Sigmoid colon (tissue), 7 donors: Measurements from ENCODE around the gene TCF12. TPM values are rescaled to one million over a fixed set of nuclear protein-coding genes. Genes with fewer than 3 reads are reported as not detected.

Experiments used
- DNase-seq: peaks from one replicate; pipeline ENCODE4 v3.0.0-alpha.2; 2019
- H3K27ac ChIP-seq, 4 donors: fragments of 200-600 bp; sonication (generic); one replicate each; pipeline ENCODE4 v1.5.1; 2016 to 2019; ENCODE audit warnings: mild to moderate bottlenecking in 1 of 4
- H3K27me3 ChIP-seq, 3 donors: fragments of 200-600 bp; sonication (generic); one replicate each; pipeline ENCODE4 v1.5.1; 2019; ENCODE audit warnings: mild to moderate bottlenecking in 1 of 3
- H3K36me3 ChIP-seq, 4 donors: fragments of 200-600 bp; sonication (generic); one replicate each; pipeline ENCODE4 v1.5.1; 2016 to 2019
- H3K4me1 ChIP-seq, 4 donors: fragments of 200-600 bp; sonication (generic); one replicate each; pipeline ENCODE4 v1.5.1; 2017 to 2019
- H3K4me3 ChIP-seq, 4 donors: fragments of 200-600 bp; sonication (generic); one replicate each; pipeline ENCODE4 v1.5.1; 2017 to 2019; ENCODE audit warnings: mild to moderate bottlenecking in 2 of 4, moderate library complexity in 1 of 4
- H3K9me3 ChIP-seq, 4 donors: fragments of 200-600 bp in 3 of 4; sonication (generic) in 3 of 4; one replicate each; pipeline versions ENCODE4 v1.5.1 to v1.6.1; 2013 to 2019
- CTCF ChIP-seq, 4 experiments: fragments of 450-650 bp in 3 of 4; fragments of 200-600 bp in 1 of 4; IDR thresholded peaks; one replicate each; pipeline ENCODE4 v1.5.1; 2016 to 2019; ENCODE audit warnings: antibody characterized with exemption in 4 of 4, mild to moderate bottlenecking in 3 of 4, moderate library complexity in 2 of 4
- EP300 ChIP-seq, 4 donors: sonication (generic); formaldehyde crosslinking; IDR thresholded peaks; one replicate each; pipeline ENCODE4 v1.6.1; 2017; ENCODE audit warnings: antibody characterized with exemption in 4 of 4
- POLR2A ChIP-seq, 2 donors: fragments of 450-650 bp; IDR thresholded peaks; one replicate each; pipeline ENCODE4 v1.6.1; 2016; ENCODE audit warnings: antibody characterized with exemption in 2 of 2, mild to moderate bottlenecking in 2 of 2, moderate library complexity in 2 of 2
- POLR2AphosphoS5 ChIP-seq, 4 donors: sonication (generic); formaldehyde crosslinking; IDR thresholded peaks; one replicate each; pipeline ENCODE4 v1.6.1; 2017; ENCODE audit warnings: antibody characterized with exemption in 4 of 4
- WGBS, 2 donors: extraction: QIAGEN DNeasy Blood & Tissue Kit; methylation state at CpG; one replicate each; pipeline ENCODE4 v1.1.7; 2013; 5-methylcytosine and 5-hydroxymethylcytosine counted together
- intact Hi-C: fragments of 100-400 bp; cut with DNase I; formaldehyde crosslinking; loops from one replicate; pipeline ENCODE4 v1.15.1; 2023
- polyA plus RNA-seq, 3 donors: library from polyadenylated mRNA; stranded (reverse); fragments of 200-250 nt; gene quantifications; one replicate each; pipeline ENCODE4 v1.2.3, GENCODE V29; 2013
- small RNA-seq, 3 donors: library from RNA; depleted of rRNA; stranded (forward); fragments of <200 nt; gene quantifications; one replicate each; pipeline ENCODE3, GENCODE V24; 2016
- total RNA-seq, 4 donors: library from RNA; depleted of rRNA; stranded (reverse); fragments of >200 nt; gene quantifications; one replicate each; pipeline ENCODE4 v1.1.0, GENCODE V29; 2016
- donor health status: healthy with polysubstance abuse.
- donor health status: Bipolar disorder and iron deficiency.
- donor health status: healthy.

TCF12 gene
- total and polyA plus RNA-seq, 7 donors, result 13.2 to 147 (median 77.8) TPM

DNA sequence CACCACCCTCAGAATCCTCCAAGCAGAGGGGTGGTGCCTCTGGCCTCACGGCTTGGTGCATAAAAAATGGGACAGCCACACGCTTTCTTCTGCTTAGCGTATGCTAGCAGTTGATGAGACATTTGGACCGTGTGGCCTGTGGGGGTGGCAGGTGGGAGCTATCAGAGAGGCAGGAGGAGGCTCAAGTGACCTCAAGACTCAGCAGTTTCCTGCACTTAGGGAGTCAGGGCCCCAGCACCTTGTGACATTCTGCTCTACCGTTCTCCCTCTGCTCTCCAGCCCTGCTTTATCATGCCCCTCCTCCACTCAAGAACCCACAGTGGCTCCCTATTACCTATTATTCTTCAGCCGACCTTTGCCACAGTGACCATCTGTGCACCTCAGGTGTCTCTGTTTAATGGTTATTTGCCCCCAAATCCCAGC is 416.9 kb downstream of the TCF12 start:
- intact Hi-C loops, result no loop called here
- WGBS, 2 donors, result 81 to 83% methylated on average over 6 of the region's 6 CpGs
- TF ChIP-seq CTCF (IDR thresholded peaks at IDR 0.05) (no peak), EP300 (IDR thresholded peaks at IDR 0.05) (no peak), POLR2A (IDR thresholded peaks at IDR 0.05) (no peak), POLR2AphosphoS5 (IDR thresholded peaks at IDR 0.05) (no peak)

GRCh38 chr15:57335719-57336118 is 417.3 kb downstream of the TCF12 start:
- TF ChIP-seq POLR2AphosphoS5 (IDR thresholded peaks at IDR 0.05) (no peak), CTCF (IDR thresholded peaks at IDR 0.05) (no peak), EP300 (IDR thresholded peaks at IDR 0.05) (no peak), POLR2A (IDR thresholded peaks at IDR 0.05) (no peak)
- Histone ChIP-seq H3K27ac (no peak overlapping the region), H3K9me3 (no peaks in the 10 kb centered on the region), H3K4me1 (no peaks in the 10 kb centered on the region), H3K4me3 (no peak overlapping the region), H3K27me3 (peaks cover 0 to 3% (median 0%) of the 10 kb centered on the region in 3 donors), H3K36me3 (no peaks in the 10 kb centered on the region)
- intact Hi-C loops, result no loop called here
- no peak for DNase-seq
- 69% methylated on average over 7 of the region's 7 CpGs for WGBS, 2 donors

More for the DNA sequence above, 416.9 kb downstream of the TCF12 start:
- H3K27ac ChIP-seq, result no peak overlapping the region
- no peaks in the 10 kb centered on the region for H3K4me1 ChIP-seq
- H3K36me3 ChIP-seq, result no peaks in the 10 kb centered on the region
- peaks cover 0 to 3% (median 0%) of the 10 kb centered on the region in 3 donors for H3K27me3 ChIP-seq
- DNase-seq, result no peak
- H3K4me3 ChIP-seq, result no peak overlapping the region
- no peaks in the 10 kb centered on the region for H3K9me3 ChIP-seq

DNA sequence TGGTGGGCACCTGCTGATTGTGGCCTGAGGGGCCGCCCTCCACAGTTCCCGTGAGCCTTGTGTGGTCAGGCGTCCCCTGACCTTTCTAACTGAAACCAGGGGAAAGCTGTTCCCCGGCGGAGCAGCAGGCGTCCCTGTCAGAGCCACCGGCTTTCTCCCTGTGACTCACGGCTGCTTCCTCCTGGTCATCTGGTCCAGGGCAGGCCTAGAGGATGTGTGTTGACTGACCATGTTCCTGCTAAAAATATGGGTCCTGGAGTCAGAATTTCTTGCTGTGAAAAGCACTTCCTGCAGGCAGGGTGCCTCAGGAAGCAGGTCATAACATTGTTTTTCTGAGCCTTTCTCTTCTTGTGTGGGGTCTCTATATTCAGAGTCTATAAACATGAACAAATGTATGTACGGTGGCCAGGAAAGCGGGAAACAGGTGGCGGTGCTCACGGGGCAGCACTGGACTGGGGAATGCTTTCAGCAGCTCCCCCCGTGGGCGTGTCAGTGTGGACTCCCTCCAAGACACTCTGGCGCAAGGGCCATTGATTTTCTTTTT is 419.5 kb downstream of the TCF12 start:
- DNase-seq, result peak; percentile 79
- H3K27me3 ChIP-seq, result no peaks in the 10 kb centered on the region
- no peaks in the 10 kb centered on the region for H3K9me3 ChIP-seq
- no peaks in the 10 kb centered on the region for H3K36me3 ChIP-seq
- intact Hi-C loops, result no loop called here
- no peak overlapping the region for H3K4me3 ChIP-seq
- peak overlapping the region in 2 of 4 donors; percentile 18 to 54 for H3K27ac ChIP-seq
- TF ChIP-seq POLR2AphosphoS5 (IDR thresholded peaks at IDR 0.05) (no peak), EP300 (IDR thresholded peaks at IDR 0.05) (no peak), POLR2A (IDR thresholded peaks at IDR 0.05) (no peak), CTCF (IDR thresholded peaks at IDR 0.05) (no peak)
- H3K4me1 ChIP-seq, result no peaks in the 10 kb centered on the region
- 68 to 76% methylated on average over 15 of the region's 15 CpGs for WGBS, 2 donors

DNA sequence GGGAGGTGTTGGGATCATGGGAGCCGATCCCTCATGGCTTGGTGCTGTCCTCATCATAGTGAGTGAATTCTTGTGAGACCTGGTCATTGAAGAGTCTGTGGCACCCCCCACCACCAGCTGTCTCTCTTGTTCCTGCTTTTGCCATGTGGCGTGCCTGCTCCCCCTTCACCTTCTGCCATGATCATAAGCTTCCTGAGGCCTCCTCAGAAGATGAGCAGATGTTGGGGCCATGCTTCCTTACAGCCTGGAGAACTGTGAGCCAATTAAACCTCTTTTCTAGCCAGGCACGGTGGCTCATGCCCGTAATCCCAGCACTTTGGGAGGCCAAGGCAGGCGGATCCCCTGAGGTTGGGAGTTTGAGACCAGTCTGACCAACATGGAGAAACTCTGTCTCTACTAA is 420.9 kb downstream of the TCF12 start:
- Histone ChIP-seq H3K4me3 (no peak overlapping the region), H3K9me3 (no peaks in the 10 kb centered on the region), H3K27me3 (no peaks in the 10 kb centered on the region), H3K4me1 (no peaks in the 10 kb centered on the region), H3K27ac (no peak overlapping the region), H3K36me3 (no peaks in the 10 kb centered on the region)
- no peak for DNase-seq
- 91 to 93% methylated on average over 5 of the region's 5 CpGs for WGBS, 2 donors
- TF ChIP-seq EP300 (IDR thresholded peaks at IDR 0.05) (no peak), POLR2A (IDR thresholded peaks at IDR 0.05) (no peak), POLR2AphosphoS5 (IDR thresholded peaks at IDR 0.05) (no peak), CTCF (IDR thresholded peaks at IDR 0.05) (no peak)
- intact Hi-C loops, result no loop called here

Small RNA genes within 50 kb of the gene (small RNA-seq; reads per million reads assigned to genes)
- 0 reads per million in 3 donors for gene RF01210

Other genes with a start within 250 kb of the TCF12 start
- 10 to 100 TPM; 53.6 to 75.3 (median 67.2) TPM for gene ZNF280D, start 185.1 kb upstream of the TCF12 start, total RNA-seq
- gene ZNF280D, start 185.1 kb upstream of the TCF12 start, polyA plus RNA-seq, result 10 to 100 TPM in 2 of 3 donors, 1 to 10 TPM in 1; 5.8 to 12.0 (median 10.1) TPM